ENCODE measurements around the gene DMRTA2.

- no peak for TF ChIP-seq YY1 (IDR thresholded peaks at IDR 0.05; ENCODE audit: insufficient read depth, insufficient read length)
- no peak for TF ChIP-seq ZNF274 (IDR thresholded peaks at IDR 0.05; ENCODE audit: low read depth, low read length)
- TF ChIP-seq SUZ12 (IDR thresholded peaks at IDR 0.05; ENCODE audit: extremely low read depth, insufficient read depth, insufficient read length) = peak; percentile 85
Observed at GRCh38 chr1:50421366-50421748, 1.9 kb downstream of the DMRTA2 start.
